ENCODE measurements around the gene IDI2. TPM values are rescaled to one million over a fixed set of nuclear protein-coding genes. Genes with fewer than 3 reads are reported as not detected.
"Not testable (repeated sequence)": the region's sequence is repeated elsewhere in the genome, so short reads cannot be mapped to it uniquely, and the experiment has no call there.

The IDI2 gene
- total RNA-seq, 2 experiments from 2014 or later = not detected

DNA sequence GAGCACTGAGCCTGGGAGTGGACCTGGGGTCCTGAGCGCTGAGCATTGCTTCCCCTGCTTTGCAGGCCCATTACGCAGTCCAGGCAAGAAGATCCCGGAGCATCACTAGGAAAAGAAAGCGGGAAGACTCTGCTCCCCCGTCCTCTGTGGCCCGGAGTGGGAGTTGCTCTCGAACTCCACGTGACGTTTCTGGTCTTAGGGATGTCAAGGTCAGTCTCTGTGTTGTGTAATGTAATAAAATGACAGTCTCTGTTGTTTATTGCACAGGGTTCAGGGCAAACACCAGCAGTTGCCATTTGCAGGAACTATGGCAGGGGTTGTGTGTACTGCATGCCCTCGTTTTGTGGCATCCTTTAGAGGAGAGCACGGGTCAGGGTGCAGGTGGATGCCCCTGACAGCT is 10.0 kb downstream of the IDI2 start:
- DNase-seq = no peak
- Mint-ChIP-seq H3K4me3 (no peak overlapping the region), H3K36me3 (peaks cover 39% of the 10 kb centered on the region), H3K27ac (no peak overlapping the region), H3K9me3 (no peaks in the 10 kb centered on the region), H3K4me1 (no peaks in the 10 kb centered on the region), H3K27me3 (no peaks in the 10 kb centered on the region)
- ATAC-seq (ENCODE audit: low read depth) = no peak
- POLR2A ChIA-PET = no interaction called here

DNA sequence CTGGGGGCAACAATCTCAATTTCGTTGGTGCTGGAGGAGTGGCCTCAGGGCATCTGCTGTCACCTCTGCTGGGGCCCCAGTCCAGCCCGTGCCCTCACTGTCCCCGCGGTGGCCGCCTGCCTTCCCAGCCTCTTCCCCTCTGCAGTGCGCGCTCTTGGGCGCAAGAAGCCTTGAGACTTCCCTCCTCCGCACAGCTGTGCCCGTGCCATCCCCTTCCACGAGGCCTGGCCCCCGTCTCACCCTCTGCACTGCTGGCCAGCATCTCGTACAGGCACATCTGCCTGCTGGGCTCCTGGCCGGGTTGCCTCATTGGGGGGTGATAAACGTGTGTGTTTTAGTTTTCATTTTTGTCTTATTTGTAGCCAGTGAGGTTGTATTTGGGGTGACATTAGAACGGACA is 14.0 kb downstream of the IDI2 start:
- Mint-ChIP-seq H3K4me1 (no peaks in the 10 kb centered on the region), H3K36me3 (peaks cover 37% of the 10 kb centered on the region), H3K27ac (no peak overlapping the region), H3K27me3 (no peaks in the 10 kb centered on the region), H3K9me3 (no peaks in the 10 kb centered on the region), H3K4me3 (no peak overlapping the region)
- DNase-seq = no peak
- ATAC-seq (ENCODE audit: low read depth) = no peak
- POLR2A ChIA-PET = no interaction called here

DNA sequence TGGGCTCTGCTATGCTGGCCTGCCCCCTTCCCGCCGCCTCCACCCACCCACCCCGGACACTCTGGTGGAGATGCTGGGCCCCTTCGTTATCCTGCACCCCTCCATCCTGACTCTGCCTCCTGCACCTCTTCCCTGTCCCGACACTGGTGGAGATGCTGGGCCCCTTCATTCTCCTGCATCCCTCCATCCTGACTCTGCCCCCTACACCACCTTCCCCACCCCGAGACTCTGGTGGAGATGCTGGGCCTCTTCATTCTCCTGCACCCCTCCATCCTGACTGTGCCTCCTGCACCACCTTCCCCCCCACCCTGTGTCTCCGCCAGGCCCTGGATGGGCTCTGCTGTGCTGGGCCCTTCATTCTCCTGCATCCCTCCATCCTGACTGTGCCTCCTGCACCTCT is 15.0 kb downstream of the IDI2 start:
- Mint-ChIP-seq H3K9me3 (no peaks in the 10 kb centered on the region), H3K4me1 (no peaks in the 10 kb centered on the region), H3K27me3 (no peaks in the 10 kb centered on the region), H3K27ac (peak overlapping the region; percentile 22), H3K36me3 (peaks cover 41% of the 10 kb centered on the region), H3K4me3 (no peak overlapping the region)
- DNase-seq (no peak), ATAC-seq (ENCODE audit: low read depth) (no peak)
- POLR2A ChIA-PET = no interaction called here

DNA sequence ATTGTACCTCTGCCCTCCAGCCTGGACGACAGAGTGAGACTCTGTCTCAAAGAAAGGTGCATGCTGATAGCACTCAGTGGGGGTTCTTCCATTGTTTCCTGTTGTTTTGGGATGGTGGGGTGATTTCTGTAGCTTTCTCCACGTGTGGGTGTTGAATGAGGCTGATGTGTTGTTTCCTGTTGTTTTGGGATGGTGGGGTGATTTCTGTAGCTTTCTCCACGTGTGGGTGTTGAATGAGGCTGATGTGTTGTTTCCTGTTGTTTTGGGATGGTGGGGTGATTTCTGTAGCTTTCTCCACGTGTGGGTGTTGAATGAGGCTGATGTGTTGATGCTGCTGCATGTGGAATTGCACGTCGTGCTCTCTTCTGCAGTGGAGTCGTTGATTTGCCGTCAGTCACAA is 15.7 kb downstream of the IDI2 start:
- peaks cover 45% of the 10 kb centered on the region for H3K36me3 Mint-ChIP-seq
- H3K4me1 Mint-ChIP-seq; H3K9me3 Mint-ChIP-seq; POLR2A ChIA-PET; H3K4me3 Mint-ChIP-seq; DNase-seq; H3K27ac Mint-ChIP-seq; H3K27me3 Mint-ChIP-seq; ATAC-seq (ENCODE audit: low read depth): not testable (repeated sequence)

DNA sequence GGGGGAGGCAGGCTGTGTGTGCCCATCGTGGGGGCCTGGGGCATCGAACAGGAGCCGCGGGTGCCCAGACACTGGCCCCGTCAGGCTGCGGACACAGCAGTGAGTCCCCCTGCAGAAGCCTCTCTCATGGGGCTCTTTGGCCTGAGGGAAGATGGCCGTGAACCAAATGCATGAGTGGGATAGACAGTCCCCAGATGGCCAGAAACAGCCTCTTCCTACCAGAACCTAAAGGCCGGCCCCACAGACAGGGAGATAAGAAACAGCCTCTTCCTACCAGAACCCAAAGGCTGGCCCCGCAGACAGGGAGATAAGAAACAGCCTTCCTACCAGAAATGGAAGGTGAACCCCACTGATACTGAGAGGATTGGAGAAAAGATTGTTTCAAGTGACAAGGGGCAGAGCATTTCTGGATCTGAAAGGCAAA is 16.6 kb downstream of the IDI2 start:
- ATAC-seq (ENCODE audit: low read depth) = no peak
- peaks cover 42% of the 10 kb centered on the region for H3K36me3 Mint-ChIP-seq
- H3K4me3 Mint-ChIP-seq = no peak overlapping the region
- H3K27ac Mint-ChIP-seq = no peak overlapping the region
- POLR2A ChIA-PET = no interaction called here
- no peak for DNase-seq
- H3K9me3 Mint-ChIP-seq = no peaks in the 10 kb centered on the region
- H3K27me3 Mint-ChIP-seq = no peaks in the 10 kb centered on the region
- H3K4me1 Mint-ChIP-seq = no peaks in the 10 kb centered on the region

DNA sequence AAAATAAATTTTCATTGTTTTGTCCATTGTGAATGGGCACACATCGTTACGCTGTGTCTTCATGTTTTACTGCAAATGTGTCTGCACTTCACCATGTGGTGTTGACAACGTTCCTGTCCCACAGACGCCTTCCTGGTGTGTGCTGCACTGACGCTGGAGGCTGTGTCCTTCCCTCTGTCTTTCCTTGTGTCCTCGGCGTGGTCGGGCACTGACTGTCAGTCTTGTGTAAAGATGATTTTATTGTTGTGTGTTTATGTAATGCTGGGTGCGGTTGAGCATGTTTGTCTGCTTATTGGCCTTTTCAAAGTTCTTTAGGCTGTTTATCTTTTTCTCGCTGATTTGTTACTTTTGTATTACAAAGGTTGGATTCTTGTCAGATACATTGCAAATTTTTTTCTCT is 18.1 kb downstream of the IDI2 start:
- POLR2A ChIA-PET = no interaction called here
- Mint-ChIP-seq H3K36me3 (peaks cover 46% of the 10 kb centered on the region), H3K9me3 (no peaks in the 10 kb centered on the region), H3K27me3 (no peaks in the 10 kb centered on the region), H3K4me1 (no peaks in the 10 kb centered on the region), H3K4me3 (no peak overlapping the region), H3K27ac (no peak overlapping the region)
- ATAC-seq (ENCODE audit: low read depth) = no peak
- no peak for DNase-seq

DNA sequence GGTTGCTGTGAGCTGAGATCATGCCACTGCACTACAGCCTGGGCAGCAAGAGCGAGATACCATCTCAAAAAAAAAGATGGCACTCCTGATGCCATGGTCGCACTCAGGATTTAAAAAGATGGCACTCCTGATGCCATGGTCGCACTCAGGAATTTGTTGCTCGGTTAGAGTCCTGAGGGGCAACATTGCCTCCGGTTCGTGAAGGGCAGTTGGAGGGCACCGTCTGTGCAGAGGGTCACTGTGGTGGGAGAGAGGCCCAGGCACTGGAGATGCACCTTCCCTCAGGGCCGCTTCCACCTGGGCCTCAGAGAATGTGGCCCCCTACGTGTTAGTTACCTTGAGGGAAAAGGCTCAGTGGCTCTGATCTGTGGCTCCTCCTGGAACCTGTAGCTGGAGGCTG is 19.1 kb downstream of the IDI2 start:
- ATAC-seq (ENCODE audit: low read depth) (no peak), DNase-seq (no peak)
- Mint-ChIP-seq H3K9me3 (peaks cover 4% of the 10 kb centered on the region), H3K4me3 (no peak overlapping the region), H3K27ac (no peak overlapping the region), H3K4me1 (peaks cover 2% of the 10 kb centered on the region), H3K27me3 (no peaks in the 10 kb centered on the region), H3K36me3 (peaks cover 48% of the 10 kb centered on the region)
- POLR2A ChIA-PET = no interaction called here

DNA sequence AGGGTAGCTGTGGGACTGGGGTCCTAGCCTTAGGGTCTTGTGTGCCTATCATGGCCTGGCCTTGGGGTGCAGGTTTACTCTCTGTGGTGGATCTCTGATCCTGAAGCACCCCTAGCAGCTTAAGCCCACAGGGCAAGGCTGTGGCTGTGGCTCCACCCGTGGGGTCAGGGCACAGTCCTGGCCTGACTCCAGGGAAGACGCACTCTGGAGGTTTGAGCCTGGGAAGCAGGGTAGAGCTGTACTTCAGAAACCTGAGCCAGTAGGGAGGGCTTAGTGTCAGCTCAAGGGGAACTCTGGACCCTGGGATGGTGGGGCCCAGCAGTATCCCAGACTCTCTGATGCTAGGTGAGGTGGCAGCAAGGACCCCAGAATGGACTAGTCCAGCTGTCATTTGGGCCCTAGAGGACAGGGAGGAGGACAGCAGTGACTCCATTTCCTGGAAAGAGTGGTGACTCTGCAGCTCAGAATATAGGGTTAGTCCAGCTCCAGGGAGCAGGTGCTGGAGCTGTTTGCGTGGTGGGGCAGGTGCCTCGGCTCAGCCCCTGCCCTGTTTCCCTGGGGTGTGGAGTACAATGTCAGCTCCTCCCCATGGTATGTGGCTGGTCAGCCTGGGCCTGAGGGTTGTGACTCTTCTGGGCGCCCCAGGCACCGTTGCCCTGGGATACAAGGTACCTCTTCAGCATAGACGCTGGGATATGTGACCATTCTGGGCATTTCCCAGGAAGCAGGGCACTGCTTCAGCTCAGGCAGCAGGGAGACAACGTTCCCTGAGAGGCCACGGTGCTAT is 21.6 kb downstream of the IDI2 start:
- no peak overlapping the region for H3K27ac Mint-ChIP-seq

DNA sequence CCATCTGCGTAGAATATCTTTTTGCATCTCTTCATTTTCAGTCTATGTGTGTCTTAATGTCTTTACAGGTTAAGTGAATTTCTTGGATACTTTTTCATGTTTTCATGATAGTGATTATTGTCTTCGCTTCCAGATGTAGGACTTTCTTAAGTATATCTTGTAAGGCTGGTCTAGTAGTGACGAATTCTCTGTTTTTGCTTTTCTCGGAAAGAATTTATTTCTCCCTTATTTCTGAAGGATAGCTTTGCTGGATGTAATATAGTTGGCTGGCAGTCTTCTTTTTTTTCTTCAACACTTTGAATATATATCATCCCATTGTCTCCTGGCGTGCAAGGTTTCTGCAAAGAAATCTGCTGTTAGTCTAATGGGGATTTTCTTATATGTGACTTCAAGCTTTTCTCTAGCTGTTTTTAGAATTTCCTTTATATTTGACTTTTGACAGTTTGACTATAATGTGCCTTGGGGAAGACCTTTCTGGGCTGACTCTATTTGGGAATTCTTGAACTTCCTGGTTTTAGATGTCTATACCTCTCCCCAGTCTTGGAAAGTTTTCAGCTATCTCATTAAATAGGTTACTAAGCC is 23.1 kb downstream of the IDI2 start:
- H3K4me1 Mint-ChIP-seq = peaks cover 2% of the 10 kb centered on the region
- no peaks in the 10 kb centered on the region for H3K27me3 Mint-ChIP-seq
- H3K9me3 Mint-ChIP-seq = peaks cover 5% of the 10 kb centered on the region
- peaks cover 59% of the 10 kb centered on the region for H3K36me3 Mint-ChIP-seq
- no peak for DNase-seq
- no peak overlapping the region for H3K4me3 Mint-ChIP-seq
- POLR2A ChIA-PET = no interaction called here
- no peak for ATAC-seq (ENCODE audit: low read depth)
- H3K27ac Mint-ChIP-seq = no peak overlapping the region

More for the DNA sequence above, 21.6 kb downstream of the IDI2 start:
- Mint-ChIP-seq H3K27me3 (no peaks in the 10 kb centered on the region), H3K36me3 (peaks cover 58% of the 10 kb centered on the region), H3K9me3 (peaks cover 5% of the 10 kb centered on the region), H3K4me1 (peaks cover 2% of the 10 kb centered on the region), H3K4me3 (no peak overlapping the region)
- no peak for ATAC-seq (ENCODE audit: low read depth)
- POLR2A ChIA-PET = interaction anchor here (0.5 to 1.0 kb wide), 2 partner anchors 14 to 17 kb away, joined by 3 to 5 read pairs; no protein-coding TSS in a partner anchor
- no peak for DNase-seq

DNA sequence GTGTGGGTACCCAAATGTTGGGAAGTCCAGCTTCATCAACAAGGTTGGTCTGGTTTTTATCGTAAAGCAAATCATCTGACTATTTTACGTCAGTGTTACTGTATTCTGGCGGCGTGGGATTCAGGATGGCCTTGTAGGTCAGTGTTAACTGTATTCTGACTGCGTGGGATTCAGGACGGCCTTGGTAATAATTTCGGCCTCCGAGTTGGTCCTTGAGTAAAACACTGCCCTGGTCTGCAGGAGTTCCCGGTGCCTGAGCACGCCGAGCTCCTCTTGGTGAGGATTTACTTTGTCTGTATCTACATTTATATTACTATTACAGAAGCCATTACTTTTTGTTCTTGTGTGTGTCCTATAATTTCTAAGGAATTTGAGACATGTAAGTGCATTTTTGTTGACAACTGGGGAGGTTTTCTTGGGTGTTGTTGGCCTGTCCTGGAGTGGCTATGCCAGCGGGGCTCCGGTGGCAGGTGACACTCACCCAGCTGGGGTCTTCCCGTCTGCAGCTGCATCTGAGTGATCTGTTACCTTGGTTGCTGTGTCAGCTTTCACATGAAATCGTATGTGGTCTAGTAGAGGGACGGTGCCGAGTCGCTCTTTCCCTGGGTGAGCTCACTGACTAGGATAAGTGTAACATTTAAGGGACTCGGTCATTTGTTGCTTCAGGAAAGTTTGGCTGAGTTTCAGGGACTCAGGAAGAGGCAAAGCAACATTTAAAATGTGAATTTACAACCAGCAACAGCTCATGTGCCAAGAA is 28.2 kb downstream of the IDI2 start:
- ATAC-seq (ENCODE audit: low read depth) = no peak

DNA sequence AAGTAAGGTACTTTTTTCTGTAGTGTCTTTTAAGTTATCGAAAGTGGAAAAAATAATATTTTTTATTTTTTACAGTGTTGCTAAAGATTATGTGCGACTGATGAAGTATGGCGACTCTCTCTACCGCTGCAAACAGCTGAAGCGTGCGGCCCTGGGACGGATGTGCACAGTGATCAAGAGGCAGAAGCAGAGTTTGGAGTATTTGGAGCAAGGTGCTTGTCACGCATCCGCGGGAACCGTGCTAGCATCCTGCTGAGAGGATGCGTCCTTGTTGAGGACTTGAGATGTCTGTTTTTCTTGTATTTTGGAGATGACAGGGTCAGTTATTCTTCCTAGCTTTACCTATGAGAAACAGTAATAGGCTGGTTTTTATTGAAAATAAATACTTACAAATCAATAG is 29.6 kb downstream of the IDI2 start:
- POLR2A ChIA-PET = no interaction called here
- no peak overlapping the region for H3K4me3 Mint-ChIP-seq
- H3K36me3 Mint-ChIP-seq = peaks cover 48% of the 10 kb centered on the region
- ATAC-seq (ENCODE audit: low read depth) (no peak), DNase-seq (no peak)
- no peak overlapping the region for H3K27ac Mint-ChIP-seq
- H3K27me3 Mint-ChIP-seq = no peaks in the 10 kb centered on the region
- H3K4me1 Mint-ChIP-seq = peaks cover 3% of the 10 kb centered on the region
- H3K9me3 Mint-ChIP-seq = no peaks in the 10 kb centered on the region

More for the DNA sequence above, 28.2 kb downstream of the IDI2 start:
- no peaks in the 10 kb centered on the region for H3K27me3 Mint-ChIP-seq
- H3K36me3 Mint-ChIP-seq = peaks cover 59% of the 10 kb centered on the region
- no peak overlapping the region for H3K4me3 Mint-ChIP-seq
- no peak for DNase-seq
- H3K27ac Mint-ChIP-seq = no peak overlapping the region
- POLR2A ChIA-PET = no interaction called here
- H3K4me1 Mint-ChIP-seq = peaks cover 2% of the 10 kb centered on the region
- peaks cover 4% of the 10 kb centered on the region for H3K9me3 Mint-ChIP-seq

DNA sequence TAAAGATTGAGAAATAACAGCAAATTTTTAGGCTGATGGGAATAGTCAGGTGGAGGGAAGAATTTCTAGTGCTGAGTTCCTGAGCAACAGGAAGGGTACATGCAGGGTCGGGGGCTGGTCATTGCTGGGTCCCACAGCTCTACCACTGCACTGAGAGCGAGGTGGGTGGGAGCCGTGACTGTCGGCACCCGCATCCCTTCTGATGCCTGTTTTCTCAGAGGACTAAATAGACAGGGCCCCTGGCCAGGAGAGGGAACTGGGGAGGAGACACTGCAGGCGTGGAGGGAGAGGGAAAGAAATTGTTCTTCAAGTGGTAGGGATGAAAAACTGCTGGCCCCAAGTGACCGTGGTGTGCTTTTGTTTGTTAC is 30.1 kb downstream of the IDI2 start:
- Mint-ChIP-seq H3K4me1 (peaks cover 8% of the 10 kb centered on the region), H3K4me3 (no peak overlapping the region), H3K9me3 (no peaks in the 10 kb centered on the region), H3K27me3 (no peaks in the 10 kb centered on the region), H3K36me3 (peaks cover 48% of the 10 kb centered on the region), H3K27ac (no peak overlapping the region)
- ATAC-seq (ENCODE audit: low read depth) (no peak), DNase-seq (no peak)
- POLR2A ChIA-PET = no interaction called here

DNA sequence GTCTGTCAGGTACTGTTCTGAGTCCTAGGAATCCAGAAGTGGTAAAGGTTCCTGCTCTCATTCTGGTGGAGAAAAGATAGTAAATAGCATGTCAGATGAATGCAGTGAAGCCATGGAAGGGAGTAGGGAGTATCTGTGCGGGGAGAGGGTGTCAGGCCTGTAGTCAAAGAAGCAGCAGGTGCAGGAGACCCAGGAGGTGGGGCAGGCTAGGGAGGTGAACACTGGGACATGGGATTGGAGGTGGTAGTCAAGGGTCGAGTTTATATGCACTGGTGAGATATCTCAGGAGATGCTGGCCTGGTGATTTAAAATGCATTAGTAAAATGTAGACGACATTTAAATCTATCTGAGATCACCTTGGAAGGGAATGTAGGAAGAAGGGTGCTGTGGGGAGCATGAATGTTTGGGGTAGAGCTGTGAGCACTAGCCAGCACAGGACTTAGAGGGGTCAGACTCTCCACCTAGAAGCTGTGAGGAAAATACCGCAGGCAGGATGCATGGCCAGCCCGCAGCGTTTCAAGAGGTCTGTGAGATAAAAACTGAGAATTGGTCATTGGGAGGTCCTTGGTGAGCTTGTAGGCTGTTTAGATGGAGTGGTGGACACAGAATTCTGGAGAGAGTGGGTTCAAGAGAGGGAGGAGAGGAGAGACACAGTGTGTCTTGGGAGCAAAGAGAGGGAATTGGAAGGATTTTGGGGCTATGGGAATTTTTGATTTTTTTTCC is 30.7 kb downstream of the IDI2 start:
- no peaks in the 10 kb centered on the region for H3K9me3 Mint-ChIP-seq
- ATAC-seq (ENCODE audit: low read depth) (no peak), DNase-seq (no peak)
- H3K27me3 Mint-ChIP-seq = no peaks in the 10 kb centered on the region
- peaks cover 45% of the 10 kb centered on the region for H3K36me3 Mint-ChIP-seq
- POLR2A ChIA-PET = no interaction called here
- no peak overlapping the region for H3K27ac Mint-ChIP-seq
- H3K4me1 Mint-ChIP-seq = peaks cover 9% of the 10 kb centered on the region
- no peak overlapping the region for H3K4me3 Mint-ChIP-seq
